OCI-LY1 (cell line): ENCODE measurements around the gene TBP.

ENCODE experiments used
- H2AFZ ChIP-seq: fragments of 200-600 bp; sonication (generic), shearing (Covaris generic); 2 replicates; pipeline ENCODE4 v1.6.0; 2014; ENCODE audit warnings: antibody characterized with exemption, mild to moderate bottlenecking, low read length
- H3F3A ChIP-seq: fragments of 200-600 bp; sonication (generic), shearing (Covaris generic); 2 replicates; pipeline ENCODE4 v1.6.0; 2014; ENCODE audit warnings: mild to moderate bottlenecking, antibody characterized with exemption, low read length, moderate library complexity; ENCODE audit not compliant: insufficient read depth
- H3K27ac ChIP-seq: fragments of 200-600 bp; sonication (generic); 2 replicates; pipeline ENCODE4 v1.5.1; 2014; ENCODE audit warnings: low read length, mixed run types, mild to moderate bottlenecking, low read depth; ENCODE audit not compliant: poor library complexity, severe bottlenecking
- H3K27me3 ChIP-seq: fragments of 200-600 bp; sonication (generic); 2 replicates; pipeline ENCODE4 v1.6.0; 2014; ENCODE audit warnings: antibody characterized with exemption, mild to moderate bottlenecking, low read length, moderate library complexity; ENCODE audit not compliant: insufficient read depth
- H3K36me3 ChIP-seq: fragments of 200-600 bp; sonication (generic); 2 replicates; pipeline ENCODE4 v1.6.1; 2014; ENCODE audit warnings: mild to moderate bottlenecking, antibody characterized with exemption, low read length, moderate library complexity, mixed read lengths; ENCODE audit not compliant: insufficient read depth
- H3K4me1 ChIP-seq: fragments of 200-600 bp; sonication (generic); 2 replicates; pipeline ENCODE4 v1.5.1; 2014; ENCODE audit warnings: mild to moderate bottlenecking, low read length, moderate library complexity; ENCODE audit not compliant: insufficient read depth, severe bottlenecking
- H3K4me2 ChIP-seq: fragments of 200-600 bp; sonication (generic), shearing (Covaris generic); 2 replicates; pipeline ENCODE4 v1.6.1; 2014; ENCODE audit warnings: low read length
- H3K4me3 ChIP-seq: fragments of 200-600 bp; sonication (generic); 2 replicates; pipeline ENCODE4 v1.5.1; 2014; ENCODE audit warnings: low read length, low read depth, mild to moderate bottlenecking, mixed read lengths; ENCODE audit not compliant: poor library complexity, severe bottlenecking
- H3K79me2 ChIP-seq: fragments of 200-600 bp; shearing (Covaris generic); 2 replicates; pipeline ENCODE4 v1.6.1; 2016; ENCODE audit warnings: mixed run types, low read length, mixed read lengths; ENCODE audit not compliant: insufficient read depth
- H3K9ac ChIP-seq: fragments of 200-600 bp; sonication (generic), shearing (Covaris generic); 2 replicates; pipeline ENCODE4 v1.6.1; 2014; ENCODE audit warnings: mild to moderate bottlenecking, low read length, mixed read lengths
- H3K9me2 ChIP-seq: fragments of 200-600 bp; sonication (generic), shearing (Covaris generic); 2 replicates; pipeline ENCODE4 v1.6.1; 2014; ENCODE audit warnings: low read depth, mild to moderate bottlenecking, low read length, mixed read lengths
- H3K9me3 ChIP-seq: fragments of 200-600 bp; shearing (Covaris generic); 2 replicates; pipeline ENCODE4 v1.6.1; 2014; ENCODE audit warnings: low read length, mixed read lengths
- H4K20me1 ChIP-seq: fragments of 200-600 bp; sonication (generic), shearing (Covaris generic); 2 replicates; pipeline ENCODE4 v1.6.0; 2016; ENCODE audit warnings: mild to moderate bottlenecking, low read length; ENCODE audit not compliant: insufficient read depth
- EZH2 ChIP-seq: fragments of 200-600 bp; sonication (generic), shearing (Covaris generic); IDR thresholded peaks from 2 replicates; pipeline ENCODE4 v1.8.0; 2017; ENCODE audit warnings: borderline replicate concordance, mixed run types, mild to moderate bottlenecking, antibody characterized with exemption, low read length, moderate library complexity, mixed read lengths
- TF ChIP-seq, protein P1 (sequence below): fragments of 200-600 bp; sonication (generic), shearing (Covaris generic); IDR thresholded peaks from 2 replicates; pipeline ENCODE4 v1.5.1; 2017; ENCODE audit warnings: mild to moderate bottlenecking, antibody characterized with exemption, low read length, moderate library complexity, mixed read lengths

Gene TBP

GRCh38 chr6:170509723-170510018, 44.5 kb upstream of the TBP start:
- no peak overlapping the region for H2AFZ ChIP-seq
- no peaks in the 10 kb centered on the region for H3K9me2 ChIP-seq
- H4K20me1 ChIP-seq: no peaks in the 10 kb centered on the region
- no peak for TF ChIP-seq EZH2
- TF ChIP-seq, protein P1, sequence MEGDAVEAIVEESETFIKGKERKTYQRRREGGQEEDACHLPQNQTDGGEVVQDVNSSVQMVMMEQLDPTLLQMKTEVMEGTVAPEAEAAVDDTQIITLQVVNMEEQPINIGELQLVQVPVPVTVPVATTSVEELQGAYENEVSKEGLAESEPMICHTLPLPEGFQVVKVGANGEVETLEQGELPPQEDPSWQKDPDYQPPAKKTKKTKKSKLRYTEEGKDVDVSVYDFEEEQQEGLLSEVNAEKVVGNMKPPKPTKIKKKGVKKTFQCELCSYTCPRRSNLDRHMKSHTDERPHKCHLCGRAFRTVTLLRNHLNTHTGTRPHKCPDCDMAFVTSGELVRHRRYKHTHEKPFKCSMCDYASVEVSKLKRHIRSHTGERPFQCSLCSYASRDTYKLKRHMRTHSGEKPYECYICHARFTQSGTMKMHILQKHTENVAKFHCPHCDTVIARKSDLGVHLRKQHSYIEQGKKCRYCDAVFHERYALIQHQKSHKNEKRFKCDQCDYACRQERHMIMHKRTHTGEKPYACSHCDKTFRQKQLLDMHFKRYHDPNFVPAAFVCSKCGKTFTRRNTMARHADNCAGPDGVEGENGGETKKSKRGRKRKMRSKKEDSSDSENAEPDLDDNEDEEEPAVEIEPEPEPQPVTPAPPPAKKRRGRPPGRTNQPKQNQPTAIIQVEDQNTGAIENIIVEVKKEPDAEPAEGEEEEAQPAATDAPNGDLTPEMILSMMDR: no peak
- H3F3A ChIP-seq: no peaks in the 10 kb centered on the region
- H3K36me3 ChIP-seq: no peaks in the 10 kb centered on the region
- no peaks in the 10 kb centered on the region for H3K9me3 ChIP-seq
- H3K27ac ChIP-seq: no peak overlapping the region
- no peak overlapping the region for H3K9ac ChIP-seq
- H3K27me3 ChIP-seq: 0 out of 2 replicates have a peak, but pooled peaks cover 3% of the 10 kb centered on the region
- no peaks in the 10 kb centered on the region for H3K4me1 ChIP-seq
- no peak overlapping the region for H3K4me3 ChIP-seq
- H3K4me2 ChIP-seq: no peak overlapping the region
- H3K79me2 ChIP-seq: no peaks in the 10 kb centered on the region

DNA sequence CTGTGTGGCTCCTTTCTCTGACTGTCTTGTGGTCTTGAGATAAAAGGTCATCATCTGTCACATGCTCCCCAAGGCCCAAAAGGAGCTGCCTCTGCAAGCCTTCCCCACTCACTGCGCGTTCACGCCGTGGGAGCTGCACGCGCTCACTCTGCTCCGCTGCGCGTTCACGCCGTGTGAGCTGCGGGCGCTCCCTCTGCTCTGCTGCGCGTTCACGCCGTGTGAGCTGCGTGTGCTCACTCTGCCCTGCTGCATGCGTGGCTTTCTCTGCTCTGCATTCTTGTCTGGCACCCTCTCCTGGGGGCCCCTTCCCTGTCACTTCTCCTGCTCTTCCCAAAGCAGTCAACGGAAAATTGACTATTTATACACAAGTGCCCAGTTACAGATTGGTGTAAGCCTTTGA, 43.5 kb upstream of the TBP start:
- no peaks in the 10 kb centered on the region for H3K79me2 ChIP-seq
- H3K4me1 ChIP-seq: no peaks in the 10 kb centered on the region
- H3K9ac ChIP-seq: no peak overlapping the region
- no peak overlapping the region for H3K4me2 ChIP-seq
- no peaks in the 10 kb centered on the region for H3K9me3 ChIP-seq
- no peaks in the 10 kb centered on the region for H3K9me2 ChIP-seq
- H3K4me3 ChIP-seq: no peak overlapping the region
- TF ChIP-seq, protein P1: no peak
- TF ChIP-seq EZH2: no peak
- H3K36me3 ChIP-seq: no peaks in the 10 kb centered on the region
- no peaks in the 10 kb centered on the region for H3F3A ChIP-seq
- no peak overlapping the region for H2AFZ ChIP-seq
- H4K20me1 ChIP-seq: no peaks in the 10 kb centered on the region
- no peak overlapping the region for H3K27ac ChIP-seq
- H3K27me3 ChIP-seq: 0 out of 2 replicates have a peak, but pooled peaks cover 3% of the 10 kb centered on the region

GRCh38 chr6:170512249-170512648, 41.9 kb upstream of the TBP start:
- H3K9me3 ChIP-seq: no peaks in the 10 kb centered on the region
- H3K4me3 ChIP-seq: no peak overlapping the region
- no peak overlapping the region for H2AFZ ChIP-seq
- H3K9ac ChIP-seq: no peak overlapping the region
- H3K4me1 ChIP-seq: no peaks in the 10 kb centered on the region
- H3K9me2 ChIP-seq: no peaks in the 10 kb centered on the region
- no peaks in the 10 kb centered on the region for H3F3A ChIP-seq
- no peak for TF ChIP-seq EZH2
- TF ChIP-seq, protein P1: no peak
- no peaks in the 10 kb centered on the region for H3K36me3 ChIP-seq
- no peaks in the 10 kb centered on the region for H4K20me1 ChIP-seq
- no peaks in the 10 kb centered on the region for H3K79me2 ChIP-seq
- 0 out of 2 replicates have a peak, but pooled peaks cover 3% of the 10 kb centered on the region for H3K27me3 ChIP-seq
- no peak overlapping the region for H3K4me2 ChIP-seq
- H3K27ac ChIP-seq: no peak overlapping the region
